Thoracic aorta (tissue), 2 donors: ENCODE results near the gene CPAMD8. TPM values are rescaled to one million over a fixed set of nuclear protein-coding genes. Genes with fewer than 3 reads are reported as not detected.

Experiments used
- ATAC-seq: fragments of 150-250 bp; one replicate; pipeline ENCODE4 v1.8.0; 2017; ENCODE audit warnings: low read depth; ENCODE audit not compliant: insufficient number of reproducible peaks, low FRiP score
- DNase-seq: peaks from one replicate; pipeline ENCODE4 v3.0.0-alpha.2; 2020; ENCODE audit warnings: low spot score
- H3K27ac ChIP-seq, 2 donors: fragments of 200-600 bp; sonication (generic); 1 replicate in 1 of 2; 2 replicates in 1 of 2; pipeline ENCODE4 v1.5.1; 2016; ENCODE audit warnings: mild to moderate bottlenecking in 2 of 2, moderate library complexity in 2 of 2
- H3K27me3 ChIP-seq: fragments of 200-600 bp; sonication (generic); replicated peaks from 2 replicates; pipeline ENCODE4 v1.6.0; 2016; ENCODE audit warnings: mild to moderate bottlenecking; ENCODE audit not compliant: insufficient read depth
- H3K36me3 ChIP-seq: fragments of 200-600 bp; sonication (generic); one replicate; pipeline ENCODE4 v1.5.1; 2016
- H3K4me1 ChIP-seq, 2 donors: fragments of 200-600 bp; sonication (generic); 1 replicate in 1 of 2; 2 replicates in 1 of 2; pipeline versions ENCODE4 v1.5.1 to v1.6.0; 2016; ENCODE audit warnings: low read depth in 2 of 2, mild to moderate bottlenecking in 1 of 2; ENCODE audit not compliant: control insufficient read depth in 1 of 2
- H3K4me3 ChIP-seq: fragments of 200-600 bp; sonication (generic); 2 replicates; pipeline ENCODE4 v1.5.1; 2016; ENCODE audit warnings: mild to moderate bottlenecking
- H3K9me3 ChIP-seq: fragments of 200-600 bp; sonication (generic); 2 replicates; pipeline ENCODE4 v1.5.1; 2016
- CTCF ChIP-seq: fragments of 200-600 bp; sonication (generic); IDR thresholded peaks from one replicate; pipeline ENCODE4 v1.5.1; 2019; ENCODE audit warnings: antibody characterized with exemption
- total RNA-seq, 2 donors: library from RNA; depleted of rRNA; stranded (reverse); fragments of >200 nt; gene quantifications; one replicate each; pipeline versions ENCODE4 v1.1.0 to v1.2.3, GENCODE V29; 2016

CPAMD8 gene
- total RNA-seq, 2 donors from 2014 or later: 27.3 to 36.4 TPM

GRCh38 chr19:17073869-17074633 lies 47.4 kb upstream of the CPAMD8 start:
- Histone ChIP-seq H3K27me3 (no peaks in the 10 kb centered on the region), H3K4me1 (peaks cover 29 to 32% of the 10 kb centered on the region in 2 donors), H3K36me3 (no peaks in the 10 kb centered on the region), H3K9me3 (no peaks in the 10 kb centered on the region), H3K4me3 (peak overlapping the region; percentile 90), H3K27ac (no peak overlapping the region)
- ATAC-seq (no peak), DNase-seq (no peak)
- TF ChIP-seq CTCF: no peak

- no peaks in the 10 kb centered on the region for H3K27me3 ChIP-seq
- no peak for TF ChIP-seq CTCF
- no peaks in the 10 kb centered on the region for H3K36me3 ChIP-seq
- peaks cover 7 to 8% of the 10 kb centered on the region in 2 donors for H3K4me1 ChIP-seq
- ATAC-seq: no peak
- H3K27ac ChIP-seq: no peak overlapping the region
- no peak for DNase-seq
- H3K4me3 ChIP-seq: no peak overlapping the region
- no peaks in the 10 kb centered on the region for H3K9me3 ChIP-seq
These were observed 44.3 kb upstream of the CPAMD8 start for GRCh38 chr19:17070912-17071311.

- ATAC-seq: no peak
- TF ChIP-seq CTCF: no peak
- DNase-seq: no peak
These were observed 43.8 kb upstream of the CPAMD8 start for GRCh38 chr19:17070421-17070820.

GRCh38 chr19:17069193-17069592 lies 42.6 kb upstream of the CPAMD8 start:
- DNase-seq: no peak
- Histone ChIP-seq H3K4me1 (peaks cover 3% of the 10 kb centered on the region in 2 donors), H3K27me3 (no peaks in the 10 kb centered on the region), H3K36me3 (no peaks in the 10 kb centered on the region), H3K27ac (no peak overlapping the region), H3K4me3 (no peak overlapping the region), H3K9me3 (no peaks in the 10 kb centered on the region)
- TF ChIP-seq CTCF: no peak
- ATAC-seq: no peak

More at GRCh38 chr19:17070421-17070820, 43.8 kb upstream of the CPAMD8 start:
- Histone ChIP-seq H3K27ac (no peak overlapping the region), H3K4me1 (peaks cover 7 to 8% of the 10 kb centered on the region in 2 donors), H3K9me3 (no peaks in the 10 kb centered on the region), H3K27me3 (no peaks in the 10 kb centered on the region), H3K4me3 (no peak overlapping the region), H3K36me3 (no peaks in the 10 kb centered on the region)

- TF ChIP-seq CTCF: no peak
- Histone ChIP-seq H3K4me3 (no peak overlapping the region), H3K4me1 (no peaks in the 10 kb centered on the region), H3K36me3 (peaks cover 4% of the 10 kb centered on the region), H3K27me3 (no peaks in the 10 kb centered on the region), H3K27ac (no peak overlapping the region), H3K9me3 (no peaks in the 10 kb centered on the region)
- no peak for DNase-seq
- no peak for ATAC-seq
These were observed 36.8 kb upstream of the CPAMD8 start for GRCh38 chr19:17063428-17063827.
